Adrenal gland (tissue), 12 donors: ENCODE measurements around the gene GPC6. TPM values are rescaled to one million over a fixed set of nuclear protein-coding genes. Genes with fewer than 3 reads are reported as not detected.

ENCODE experiments used
- DNase-seq, 7 donors: peaks; one replicate each; pipeline ENCODE4 v3.0.0-alpha.2; 2019 to 2020
- H3K27ac ChIP-seq, 5 donors: fragments of 200-600 bp; sonication (generic) in 4 of 5; 1 replicate in 3 of 5; 2 replicates in 2 of 5; pipeline versions ENCODE4 v1.5.1 to v1.8.0; 2016 to 2020; ENCODE audit warnings: mild to moderate bottlenecking in 1 of 5
- H3K27me3 ChIP-seq: fragments of 200-600 bp; 2 replicates; pipeline ENCODE4 v1.8.0; 2021
- H3K36me3 ChIP-seq, 2 donors: fragments of 200-600 bp; replicated peaks in 1 of 2; 1 replicate in 1 of 2; 2 replicates in 1 of 2; pipeline versions ENCODE4 v1.5.1 to v1.8.0; 2018 to 2022
- H3K4me1 ChIP-seq, 2 donors: fragments of 200-600 bp; replicated peaks in 1 of 2; 1 replicate in 1 of 2; 2 replicates in 1 of 2; pipeline versions ENCODE4 v1.5.1 to v1.8.0; 2018 to 2021
- H3K4me3 ChIP-seq, 4 donors: fragments of 200-600 bp; sonication (generic) in 3 of 4; one replicate each; pipeline ENCODE4 v1.5.1; 2016 to 2018
- H3K9me3 ChIP-seq, 3 donors: fragments of 200-600 bp; sonication (generic) in 1 of 3; replicated peaks in 1 of 3; 1 replicate in 2 of 3; 2 replicates in 1 of 3; pipeline versions ENCODE4 v1.5.1 to v1.8.0; 2016 to 2021
- POLR2A ChIP-seq, 2 donors: fragments of 450-650 bp; IDR thresholded peaks; one replicate each; pipeline ENCODE4 v1.6.1; 2017; ENCODE audit warnings: antibody characterized with exemption in 2 of 2, mild to moderate bottlenecking in 2 of 2, moderate library complexity in 1 of 2
- WGBS, 4 donors: extraction: QIAGEN DNeasy Blood & Tissue Kit in 2 of 4; methylation state at CpG; one replicate each; pipeline versions ENCODE4 v1.1.5 to v1.1.7; 2013 to 2017; 5-methylcytosine and 5-hydroxymethylcytosine counted together
- intact Hi-C, 2 donors: fragments of 100-400 bp; cut with DNase I; formaldehyde crosslinking; loops; one replicate each; pipeline versions ENCODE4 v1.14.1 to v1.15.0; 2022 to 2023
- polyA plus RNA-seq, 3 donors: library from polyadenylated mRNA; stranded (reverse); fragments of 200-250 nt in 2 of 3; fragments of 350-450 nt in 1 of 3; fragmentation: Illumina TruSeq in 1 of 3; extraction: RNeasy Lipid Tissue Mini Kit (QIAGEN cat#74804) in 1 of 3; gene quantifications; one replicate each; pipeline ENCODE4 v1.2.3, GENCODE V29; 2013 to 2014
- total RNA-seq, 9 donors: library from RNA; depleted of rRNA in 4 of 9; stranded (reverse); fragments of >200 nt in 4 of 9; fragments of 120-200 nt in 1 of 9; fragmentation: NEBNext Ultra II Directional in 1 of 9; extraction: Animal tissue kit (Norgen Biotek cat#: 25700) in 1 of 9; gene quantifications; one replicate each; pipeline versions ENCODE4 v1.1.0 to v1.2.4, GENCODE V29; 2013 to 2023
- TF ChIP-seq, protein P1 (sequence below), 6 experiments: fragments of 450-650 bp in 4 of 6; fragments of 200-600 bp in 2 of 6; sonication (generic) in 1 of 6; IDR thresholded peaks; 1 replicate in 5 of 6; 2 replicates in 1 of 6; pipeline versions ENCODE4 v1.5.1 to v1.8.0; 2016 to 2021; ENCODE audit warnings: antibody characterized with exemption in 6 of 6, mild to moderate bottlenecking in 2 of 6, moderate library complexity in 1 of 6
- donor health status: healthy with polysubstance abuse.
- donor health status: Bipolar disorder and iron deficiency.
- donor health status: DM: yes; HTN: yes; CAD: no.
- donor health status: DM: no; HTN: no; CAD: no.
- donor health status: DM: no; HTN: no; CAD: no.
- donor health status: DM: yes; HTN: yes; CAD: no.

Gene GPC6
- total and polyA plus RNA-seq, 12 donors: 0.37 to 62.3 (median 2.5) TPM

GRCh38 chr13:93234459-93234858 is 7.9 kb downstream of the GPC6 start:
- H3K4me1 ChIP-seq: no peaks in the 10 kb centered on the region
- H3K27ac ChIP-seq: no peak overlapping the region
- peaks cover 4% of the 10 kb centered on the region for H3K27me3 ChIP-seq
- H3K4me3 ChIP-seq: no peak overlapping the region
- no peaks in the 10 kb centered on the region for H3K36me3 ChIP-seq
- no peak for DNase-seq
- intact Hi-C loops: no loop called here
- TF ChIP-seq POLR2A (IDR thresholded peaks at IDR 0.05): no peak
- TF ChIP-seq, protein P1, sequence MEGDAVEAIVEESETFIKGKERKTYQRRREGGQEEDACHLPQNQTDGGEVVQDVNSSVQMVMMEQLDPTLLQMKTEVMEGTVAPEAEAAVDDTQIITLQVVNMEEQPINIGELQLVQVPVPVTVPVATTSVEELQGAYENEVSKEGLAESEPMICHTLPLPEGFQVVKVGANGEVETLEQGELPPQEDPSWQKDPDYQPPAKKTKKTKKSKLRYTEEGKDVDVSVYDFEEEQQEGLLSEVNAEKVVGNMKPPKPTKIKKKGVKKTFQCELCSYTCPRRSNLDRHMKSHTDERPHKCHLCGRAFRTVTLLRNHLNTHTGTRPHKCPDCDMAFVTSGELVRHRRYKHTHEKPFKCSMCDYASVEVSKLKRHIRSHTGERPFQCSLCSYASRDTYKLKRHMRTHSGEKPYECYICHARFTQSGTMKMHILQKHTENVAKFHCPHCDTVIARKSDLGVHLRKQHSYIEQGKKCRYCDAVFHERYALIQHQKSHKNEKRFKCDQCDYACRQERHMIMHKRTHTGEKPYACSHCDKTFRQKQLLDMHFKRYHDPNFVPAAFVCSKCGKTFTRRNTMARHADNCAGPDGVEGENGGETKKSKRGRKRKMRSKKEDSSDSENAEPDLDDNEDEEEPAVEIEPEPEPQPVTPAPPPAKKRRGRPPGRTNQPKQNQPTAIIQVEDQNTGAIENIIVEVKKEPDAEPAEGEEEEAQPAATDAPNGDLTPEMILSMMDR (IDR thresholded peaks at IDR 0.05): no peak
- peaks cover 0 to 13% (median 0%) of the 10 kb centered on the region in 3 donors for H3K9me3 ChIP-seq

DNA sequence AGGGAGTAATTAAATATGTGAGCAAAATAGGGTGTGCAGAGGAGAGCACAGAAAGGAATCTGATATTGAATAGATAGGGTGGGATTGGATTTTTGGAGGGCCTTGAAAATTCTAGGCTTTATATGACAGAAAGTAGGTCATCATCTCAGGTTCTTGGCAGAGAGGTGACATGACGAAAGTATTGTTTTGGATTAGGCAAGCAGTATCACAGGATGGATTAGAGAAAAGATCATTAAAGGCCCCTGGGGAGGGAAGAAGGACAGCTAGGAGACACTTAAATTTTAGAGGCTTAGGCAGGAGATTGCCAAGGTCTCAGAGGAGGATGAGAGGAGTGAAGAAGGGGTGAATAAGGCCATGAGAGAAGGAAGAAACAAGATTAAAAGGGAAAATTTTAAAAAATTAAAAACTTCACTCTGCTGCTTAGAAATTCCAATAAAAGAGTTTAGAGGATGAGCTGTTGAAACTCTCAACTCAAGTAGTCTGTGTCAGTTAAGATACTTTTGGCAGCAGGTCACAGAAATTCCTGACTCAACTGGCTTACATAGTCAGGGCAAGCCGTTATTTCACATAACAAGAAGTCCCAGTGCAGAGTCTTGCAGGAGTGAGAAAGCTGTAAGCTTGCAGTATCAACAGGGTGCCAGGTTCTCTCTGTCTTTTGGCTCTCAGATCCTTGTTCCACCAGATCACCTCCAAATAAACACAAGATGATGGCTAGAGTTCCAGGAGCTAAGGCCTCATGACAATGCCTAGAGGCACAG is 8.8 kb downstream of the GPC6 start:
- peaks cover 0 to 13% (median 0%) of the 10 kb centered on the region in 3 donors for H3K9me3 ChIP-seq
- TF ChIP-seq, protein P1 (IDR thresholded peaks at IDR 0.05): no peak
- TF ChIP-seq POLR2A (IDR thresholded peaks at IDR 0.05): no peak
- no peak overlapping the region for H3K4me3 ChIP-seq
- no peaks in the 10 kb centered on the region for H3K36me3 ChIP-seq
- no peak for DNase-seq
- 57 to 59% (median 57%) methylated on average over 2 of the region's 2 CpGs for WGBS, 4 donors
- no peaks in the 10 kb centered on the region for H3K4me1 ChIP-seq
- H3K27ac ChIP-seq: no peak overlapping the region
- H3K27me3 ChIP-seq: no peaks in the 10 kb centered on the region
- intact Hi-C loops: no loop called here

- no peak for DNase-seq
- Histone ChIP-seq H3K27ac (no peak overlapping the region), H3K4me1 (no peaks in the 10 kb centered on the region), H3K4me3 (no peak overlapping the region), H3K9me3 (peaks cover 0 to 13% (median 0%) of the 10 kb centered on the region in 3 donors), H3K27me3 (no peaks in the 10 kb centered on the region), H3K36me3 (no peaks in the 10 kb centered on the region)
- intact Hi-C loops: no loop called here
- 96 to 100% (median 98%) methylated on average over 1 of the region's 1 CpG for WGBS, 4 donors
- TF ChIP-seq POLR2A (IDR thresholded peaks at IDR 0.05): no peak
- TF ChIP-seq, protein P1 (IDR thresholded peaks at IDR 0.05): no peak
These were observed 12.1 kb downstream of the GPC6 start for GRCh38 chr13:93238711-93239110.

DNA sequence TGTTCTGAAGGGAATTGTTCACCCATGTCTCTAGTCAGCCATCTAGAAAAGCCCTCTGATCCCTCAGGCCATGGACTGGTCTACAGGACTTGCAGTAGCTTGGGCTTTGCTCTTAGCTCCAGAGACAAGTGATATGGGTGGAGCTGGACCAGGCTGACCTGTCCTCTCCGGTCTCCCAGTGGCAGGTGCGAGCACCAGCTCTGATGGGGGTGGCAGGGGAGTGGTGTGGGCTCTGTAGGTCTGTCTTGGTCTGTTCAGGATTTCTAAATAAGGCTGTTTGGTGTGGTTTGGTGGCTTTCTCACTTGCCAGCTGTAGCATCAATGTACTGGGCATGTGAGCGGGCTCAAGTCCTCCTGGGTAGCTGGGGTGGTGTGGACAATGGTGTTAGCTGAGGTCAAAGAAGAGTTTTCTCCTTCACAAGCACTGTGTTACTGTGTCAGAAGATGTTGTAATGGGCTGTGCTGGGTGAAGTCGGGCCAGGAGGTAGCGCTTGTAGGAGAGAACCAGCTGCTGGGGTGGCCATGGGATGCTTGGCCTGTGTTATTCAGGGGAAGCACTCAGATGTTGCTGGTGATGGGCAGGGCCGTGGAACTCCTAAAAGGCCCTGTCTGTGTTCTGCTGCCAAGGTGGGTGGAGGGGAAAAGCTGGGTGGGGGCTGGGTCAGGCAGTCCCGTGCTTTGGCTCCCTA is 16.9 kb downstream of the GPC6 start:
- intact Hi-C loops: no loop called here
- H3K27ac ChIP-seq: no peak overlapping the region

More for the DNA sequence above, 16.9 kb downstream of the GPC6 start:
- TF ChIP-seq, protein P1 (IDR thresholded peaks at IDR 0.05): no peak
- no peak for TF ChIP-seq POLR2A (IDR thresholded peaks at IDR 0.05)
- Histone ChIP-seq H3K9me3 (peaks cover 0 to 8% (median 0%) of the 10 kb centered on the region in 3 donors), H3K27me3 (no peaks in the 10 kb centered on the region), H3K36me3 (no peaks in the 10 kb centered on the region), H3K4me3 (no peak overlapping the region), H3K4me1 (no peaks in the 10 kb centered on the region)
- DNase-seq: no peak
- 81 to 84% (median 82%) methylated on average over 7 of the region's 7 CpGs for whole genome bisulfite sequencing, 4 donors
